ENCODE measurements around the gene PMEL.
"Not testable (repeated sequence)": the region's sequence is repeated elsewhere in the genome, so short reads cannot be mapped to it uniquely, and the experiment has no call there.

The PMEL gene

DNA sequence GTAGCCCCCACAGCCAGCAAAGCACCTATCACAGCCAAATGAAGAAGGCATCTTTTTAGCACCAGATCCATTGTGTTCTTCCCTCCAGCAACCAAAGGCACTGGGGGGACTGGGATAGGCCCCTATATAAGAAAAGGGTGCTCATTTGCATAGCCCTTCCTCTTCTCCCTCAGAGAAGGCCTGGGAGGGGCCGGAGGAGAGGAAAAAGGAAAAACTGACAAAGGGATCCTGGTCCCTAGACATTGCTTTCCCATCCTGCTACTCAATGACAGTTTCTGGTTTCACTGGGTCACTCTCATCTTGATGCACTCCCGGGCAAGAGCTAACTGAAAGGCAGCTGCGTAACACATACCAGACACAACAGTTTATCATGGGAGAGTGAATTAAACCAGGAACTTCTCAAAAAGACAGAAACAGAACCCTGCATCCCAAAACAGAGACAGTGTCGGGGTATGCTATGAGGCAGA lies at the start of gene PMEL:
Gene PMEL, minus strand, starts transcription at position 102 of the 467 bp plus-strand sequence. Its CDS starts 31 bp downstream, at position 71.
- DNase-seq (ENCODE audit: low read depth in 2 of 2) = no peak

DNA sequence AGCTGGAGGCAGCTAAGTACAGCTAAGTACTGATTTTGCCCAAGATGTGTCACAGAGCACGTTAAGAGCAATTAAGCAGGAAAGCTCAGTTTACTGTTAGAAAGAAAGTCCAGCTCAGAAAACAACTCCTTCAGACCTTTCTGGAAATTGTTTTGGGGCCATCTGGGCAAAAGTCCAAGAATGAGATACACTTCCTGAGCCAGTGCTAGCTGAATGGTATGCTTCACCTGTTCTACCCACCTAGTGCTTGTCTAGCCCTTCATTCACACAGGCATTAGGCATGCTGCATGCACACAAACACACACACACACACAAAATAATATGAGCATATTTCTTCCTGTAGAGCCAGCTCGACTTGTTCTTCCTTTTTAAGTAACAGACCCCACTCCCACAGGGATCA lies 48.4 kb upstream of the PMEL start:
- no peak for DNase-seq (ENCODE audit: low read depth in 2 of 2)

DNA sequence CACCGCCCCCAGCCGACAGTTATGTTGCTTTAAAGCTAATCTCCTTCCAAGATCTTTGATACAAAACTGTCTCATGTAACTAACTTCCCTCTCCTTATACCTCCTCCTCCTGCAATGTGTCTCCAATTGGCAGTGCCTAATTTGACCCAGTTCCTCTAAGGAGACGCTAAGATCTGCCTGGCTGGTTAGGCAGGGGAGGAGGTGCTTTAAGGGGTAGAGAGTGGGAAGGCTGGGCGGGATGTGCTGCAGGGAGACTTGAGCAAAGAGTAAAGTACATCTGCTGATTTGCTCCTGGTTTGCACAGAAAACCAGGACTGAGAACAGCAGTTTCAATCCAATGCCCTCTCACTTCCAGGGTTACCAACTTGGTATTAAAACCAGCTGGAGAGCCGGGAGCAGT lies 47.6 kb upstream of the PMEL start:
- DNase-seq (ENCODE audit: low read depth in 2 of 2) = no peak

GRCh38 chr12:56011509-56012090 lies 45.8 kb upstream of the PMEL start:
- no peak for DNase-seq (ENCODE audit: low read depth in 2 of 2)

- no peak for DNase-seq (ENCODE audit: low read depth in 2 of 2)
Measured at GRCh38 chr12:56010111-56010570, 44.3 kb upstream of the PMEL start.

DNA sequence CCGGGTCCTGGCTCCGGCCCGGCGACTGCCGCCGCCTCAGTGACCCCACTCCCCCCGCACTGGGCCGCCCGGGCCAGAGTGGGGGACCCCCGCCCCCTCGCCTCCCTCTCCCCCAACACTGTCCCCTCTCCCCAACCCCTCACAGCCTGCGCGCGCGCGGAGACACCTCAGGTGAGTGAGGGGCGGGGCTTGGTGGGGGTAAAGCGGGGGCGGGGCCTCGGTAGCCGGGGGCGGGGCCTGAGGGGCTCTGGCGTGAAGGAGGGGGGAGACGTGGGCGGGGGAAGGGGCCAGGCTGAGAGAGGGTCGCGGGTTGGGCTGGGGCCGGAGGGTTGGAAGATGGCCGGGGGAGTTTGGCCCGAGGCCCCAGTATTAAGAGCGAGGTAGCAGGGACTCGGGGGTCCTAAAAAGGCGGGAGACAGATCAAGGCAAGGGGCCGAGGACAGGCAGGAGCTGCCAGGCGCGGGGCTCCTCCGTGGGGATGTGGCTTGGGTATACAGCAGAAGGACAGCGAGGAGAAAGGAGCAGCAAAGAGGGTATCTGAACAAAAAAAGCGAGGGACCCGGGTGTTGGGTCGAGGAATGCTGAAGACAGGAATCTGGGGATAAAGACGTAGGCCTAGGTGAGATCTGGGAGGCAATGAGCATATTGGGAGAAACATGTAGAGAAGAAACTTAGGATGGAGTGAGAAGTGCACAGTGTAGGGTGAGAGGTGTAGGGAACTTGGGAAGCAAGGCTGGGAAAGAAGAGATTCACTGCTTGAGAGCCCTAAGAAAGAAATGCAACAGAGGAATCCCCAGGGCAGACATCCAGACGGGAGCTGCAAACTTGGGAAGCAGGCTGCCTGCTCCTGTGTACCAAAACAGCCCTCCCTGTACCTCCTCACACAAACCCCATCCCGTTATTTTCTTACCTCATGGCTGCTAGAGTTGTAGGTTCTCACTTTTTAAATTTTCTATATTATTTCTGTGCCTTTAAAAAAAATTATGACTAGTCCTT lies 42.0 kb upstream of the PMEL start:
- DNase-seq (ENCODE audit: low read depth in 2 of 2) = peak in 1 of 2 experiments; percentile 51

DNA sequence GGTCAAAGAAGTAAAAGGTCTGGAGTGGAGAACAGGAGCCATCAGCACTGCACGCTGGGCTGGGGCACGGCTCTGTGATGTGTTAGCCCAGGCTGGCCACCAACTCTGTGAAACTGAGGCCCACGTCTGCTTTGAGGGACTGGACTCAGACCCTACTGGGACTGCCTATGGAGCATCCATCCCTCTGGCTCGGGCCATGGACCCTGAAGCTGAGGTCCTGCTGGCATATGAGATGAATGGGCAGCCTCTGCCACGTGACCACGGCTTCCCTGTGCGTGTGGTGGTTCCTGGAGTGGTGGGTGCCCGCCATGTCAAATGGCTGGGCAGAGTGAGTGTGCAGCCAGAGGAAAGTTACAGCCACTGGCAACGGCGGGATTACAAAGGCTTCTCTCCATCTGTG lies 38.4 kb upstream of the PMEL start:
- no peak for DNase-seq (ENCODE audit: low read depth in 2 of 2)

DNA sequence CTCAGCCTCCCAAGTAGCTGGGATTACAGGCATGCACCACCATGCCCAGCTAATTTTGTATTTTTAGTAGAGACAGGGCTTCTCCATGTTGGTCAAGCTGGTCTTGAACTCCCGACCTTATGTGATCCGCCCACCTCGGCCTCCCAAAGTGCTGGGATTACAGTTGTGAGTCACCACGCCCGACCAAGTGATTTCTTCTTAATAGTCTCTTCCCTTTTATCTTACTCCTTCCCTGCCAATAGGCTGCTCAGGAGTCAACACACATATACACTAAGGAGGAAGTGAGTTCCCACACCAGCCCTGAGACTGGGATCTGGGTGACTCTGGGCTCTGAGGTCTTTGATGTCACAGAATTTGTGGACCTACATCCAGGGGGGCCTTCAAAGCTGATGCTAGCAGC lies 37.5 kb upstream of the PMEL start:
- not testable (repeated sequence) for DNase-seq (ENCODE audit: low read depth in 2 of 2)

DNA sequence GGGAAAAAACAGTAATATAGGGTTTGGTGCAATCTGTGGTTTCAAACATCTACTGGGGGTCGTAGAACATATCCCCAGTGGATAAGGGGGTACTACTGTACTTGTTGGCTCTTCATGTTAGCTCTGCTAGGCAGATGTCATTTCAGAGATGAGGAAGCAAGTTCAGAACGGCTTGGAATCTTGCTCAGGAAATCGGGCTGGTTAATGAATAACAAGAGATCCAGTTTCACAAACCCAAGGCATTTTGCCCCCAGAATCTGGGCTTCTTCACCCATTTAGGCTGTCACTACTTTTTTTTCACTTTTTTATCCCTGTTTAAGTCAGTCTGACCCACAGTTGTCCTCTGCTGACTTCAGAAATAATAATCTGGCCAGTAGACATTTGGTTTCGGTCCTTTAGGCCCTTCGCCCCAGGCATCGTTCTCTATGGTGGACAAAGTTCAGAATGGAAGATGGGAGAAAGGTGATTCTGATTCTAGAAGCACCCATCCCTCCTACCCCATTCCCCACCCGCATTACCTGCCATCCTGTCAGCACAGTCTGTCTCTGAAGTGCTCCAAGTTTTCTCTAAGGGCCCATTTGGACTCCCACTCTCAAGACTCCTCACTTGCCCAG lies 35.8 kb upstream of the PMEL start:
- DNase-seq (ENCODE audit: low read depth in 2 of 2) = no peak

DNA sequence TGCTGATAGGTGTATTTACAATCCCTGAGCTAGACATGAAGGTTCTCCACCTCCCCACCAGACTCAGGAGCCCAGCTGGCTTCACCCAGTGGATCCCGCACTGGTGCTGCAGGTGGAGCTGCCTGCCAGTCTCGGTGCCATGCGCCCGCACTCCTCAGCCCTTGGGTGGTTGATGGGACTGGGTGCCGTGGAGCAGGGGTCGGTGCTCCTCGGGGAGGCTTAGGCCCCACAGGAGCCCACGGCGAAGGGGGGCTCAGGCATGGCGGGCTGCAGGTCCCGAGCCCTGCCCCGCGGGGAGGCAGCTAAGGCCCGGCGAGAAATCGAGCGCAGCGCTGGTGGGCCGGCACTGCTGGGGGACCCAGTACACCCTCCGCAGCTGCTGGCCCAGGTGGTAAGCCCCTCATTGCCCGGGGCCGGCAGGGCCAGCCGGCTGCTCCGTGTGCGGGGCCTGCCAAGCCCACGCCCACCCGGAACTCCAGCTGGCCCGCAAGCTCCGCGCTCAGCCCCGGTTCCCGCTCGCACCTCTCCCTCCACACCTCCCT lies 34.2 kb upstream of the PMEL start:
- not testable (repeated sequence) for DNase-seq (ENCODE audit: low read depth in 2 of 2)

DNA sequence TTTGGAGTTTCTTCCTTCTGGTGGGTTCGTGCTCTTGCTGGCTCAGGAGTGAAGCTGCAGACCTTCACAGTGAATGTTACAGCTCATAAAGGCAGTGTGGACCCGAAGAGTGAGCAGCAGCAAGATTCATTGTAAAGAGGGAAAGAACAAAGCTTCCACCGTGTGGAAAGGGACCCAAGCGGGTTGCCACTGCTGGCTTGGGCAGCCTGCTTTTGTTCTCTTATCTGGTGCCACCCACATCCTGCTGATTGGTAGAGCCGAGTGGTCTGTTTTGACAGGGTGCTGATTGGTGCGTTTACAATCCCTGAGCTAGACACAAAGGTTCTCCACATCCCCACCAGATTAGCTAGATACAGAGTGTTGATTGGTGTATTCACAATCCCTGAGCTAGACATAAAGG lies 33.7 kb upstream of the PMEL start:
- not testable (repeated sequence) for DNase-seq (ENCODE audit: low read depth in 2 of 2)

DNA sequence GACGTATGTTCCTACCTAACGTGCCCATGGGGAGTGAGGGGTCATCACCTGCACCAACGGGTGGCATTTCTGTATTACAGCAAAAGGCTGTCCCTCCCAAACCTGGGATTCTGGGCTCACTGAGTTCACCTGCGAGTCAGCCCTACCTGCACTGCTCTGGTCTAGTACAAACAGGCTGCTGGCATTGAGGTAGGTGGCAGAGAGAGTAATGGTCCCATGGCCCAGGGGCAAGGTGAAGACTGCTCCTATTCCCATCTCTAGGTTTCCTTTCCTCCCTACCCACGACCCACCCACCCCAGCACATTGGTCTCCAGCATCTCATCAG lies 31.7 kb upstream of the PMEL start:
- DNase-seq (ENCODE audit: low read depth in 2 of 2) = no peak

DNA sequence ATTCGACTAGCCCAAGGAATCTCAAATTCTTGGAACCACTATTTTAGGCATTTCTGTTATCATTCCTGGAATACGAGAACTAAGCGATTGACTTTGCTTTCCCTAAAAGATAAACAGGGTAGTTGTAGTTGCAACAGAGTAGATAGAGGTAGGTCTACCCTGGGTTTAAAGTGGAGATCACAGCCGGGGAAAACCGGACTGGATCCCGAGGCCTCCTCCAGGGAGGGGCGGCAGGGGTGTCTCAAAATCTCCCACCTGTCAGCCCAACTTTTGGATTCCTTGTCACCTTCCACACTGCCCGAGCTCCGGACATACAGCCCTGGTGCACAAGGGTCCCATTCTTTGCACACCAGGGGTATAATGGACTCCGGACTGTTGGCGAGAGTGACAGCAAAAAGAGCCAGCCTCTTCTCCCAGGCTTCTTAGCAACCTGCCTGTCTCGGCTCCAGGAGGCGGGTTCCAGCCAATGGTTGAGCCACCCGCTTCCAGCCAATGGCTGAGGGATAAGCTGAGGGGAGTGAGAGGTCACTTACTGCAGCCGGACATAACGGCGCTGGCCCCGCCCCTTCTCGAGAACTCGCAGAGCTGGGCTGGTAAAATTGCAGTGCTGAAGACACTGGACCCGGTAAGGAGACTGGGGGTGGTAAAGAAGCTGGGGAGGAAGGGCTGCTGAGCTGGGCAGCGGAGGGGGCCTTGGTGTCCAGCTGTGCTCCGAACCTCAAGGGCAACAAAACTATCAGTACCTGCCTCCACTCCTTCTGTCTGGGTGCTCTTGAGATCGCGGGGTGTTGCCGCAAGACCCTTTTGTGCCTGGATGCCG lies 31.1 kb upstream of the PMEL start, which contains the start of gene SUOX:
Gene SUOX, plus strand, starts transcription at position 562 of the 820 bp plus-strand sequence. CDS start 4,946 bp downstream, outside the sequence.
- no peak for DNase-seq (ENCODE audit: low read depth in 2 of 2)

- peak in 1 of 2 experiments; percentile 29 for DNase-seq (ENCODE audit: low read depth in 2 of 2)
Measured at GRCh38 chr12:55996201-55996714, 30.4 kb upstream of the PMEL start.

DNA sequence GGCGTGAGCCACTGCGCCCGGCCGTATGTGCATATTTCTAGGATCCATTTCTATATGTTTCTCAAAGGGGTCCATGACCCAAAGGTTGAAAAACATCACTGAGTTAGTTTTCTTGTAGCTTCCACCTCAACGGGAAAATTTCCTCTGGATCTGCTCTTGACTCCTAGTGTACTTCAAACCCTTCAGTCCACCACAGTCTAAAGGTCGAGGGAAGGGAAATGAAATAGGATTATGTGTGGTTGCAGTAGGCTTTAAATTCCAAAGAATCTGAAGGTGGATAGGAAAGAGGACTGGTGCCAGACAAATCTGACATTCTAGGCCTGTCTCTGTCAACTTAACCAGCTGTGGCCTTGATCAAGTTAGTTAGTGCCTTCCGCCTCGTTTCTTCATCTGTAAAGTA lies 29.5 kb upstream of the PMEL start:
- DNase-seq (ENCODE audit: low read depth in 2 of 2) = no peak

GRCh38 chr12:55993230-55993853 lies 27.5 kb upstream of the PMEL start:
- DNase-seq (ENCODE audit: low read depth in 2 of 2) = no peak

- no peak for DNase-seq (ENCODE audit: low read depth in 2 of 2)
Measured at GRCh38 chr12:55991110-55991509, 25.3 kb upstream of the PMEL start.

DNA sequence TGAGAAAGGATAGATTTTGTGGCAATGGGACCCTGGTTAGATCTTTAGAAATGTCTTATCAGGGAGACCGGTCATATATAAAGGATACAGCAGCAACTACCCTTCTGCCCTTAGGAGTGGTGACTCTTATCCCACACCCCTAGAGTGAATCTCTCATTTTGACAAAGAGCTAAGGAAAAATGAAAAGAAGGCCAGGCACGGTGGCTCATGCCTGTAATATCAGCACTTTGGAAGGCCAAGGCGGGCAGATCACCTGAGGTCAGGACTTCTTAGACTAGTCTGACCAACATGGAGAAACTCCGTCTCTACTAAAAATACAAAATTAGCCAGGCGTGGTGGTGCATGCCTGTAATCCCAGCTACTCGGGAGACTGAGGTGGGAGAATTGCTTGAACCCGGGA lies 20.1 kb upstream of the PMEL start:
- DNase-seq (ENCODE audit: low read depth in 2 of 2) = not testable (repeated sequence)

DNA sequence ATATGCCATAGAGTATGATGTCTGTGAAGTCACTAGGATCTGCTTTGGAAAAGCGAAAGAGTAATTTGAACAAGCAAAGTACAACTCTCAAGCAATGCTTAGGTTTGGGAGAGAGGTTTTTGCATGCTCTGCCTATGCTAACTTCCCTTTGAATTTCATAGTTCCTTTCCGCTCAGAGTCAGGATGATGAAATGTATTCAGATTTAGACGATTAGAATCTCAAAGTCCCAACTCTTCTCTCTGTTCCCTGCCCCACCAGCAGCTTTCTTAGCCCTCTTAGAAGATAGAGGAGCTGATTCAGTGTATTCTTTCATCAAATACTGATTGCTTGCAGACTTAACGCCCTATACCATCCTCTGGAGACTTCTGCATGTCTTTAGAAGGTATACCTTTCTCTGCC lies 19.5 kb upstream of the PMEL start:
- no peak for DNase-seq (ENCODE audit: low read depth in 2 of 2)

DNA sequence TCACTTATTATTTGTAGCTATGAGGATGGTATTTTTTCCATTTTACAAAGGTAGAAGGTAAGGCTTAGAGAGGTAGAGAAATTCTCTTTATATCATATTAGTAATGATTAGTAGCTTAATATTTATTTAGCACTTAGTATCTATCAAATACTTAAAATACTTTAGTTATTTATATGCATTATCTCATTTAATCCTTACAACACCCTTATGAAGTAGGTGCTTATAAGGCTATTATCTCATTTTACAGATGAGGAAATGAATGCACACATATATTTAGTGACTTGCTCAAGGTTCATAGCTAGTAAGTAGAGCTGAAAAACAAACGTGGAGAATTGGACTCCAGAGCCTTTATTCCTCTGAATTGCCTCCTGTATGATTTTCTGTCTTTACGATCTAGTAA lies 19.0 kb upstream of the PMEL start:
- no peak for DNase-seq (ENCODE audit: low read depth in 2 of 2)
